Immature natural killer cell (primary cell): ENCODE data around the gene ARFGAP1. TPM values are rescaled to one million over a fixed set of nuclear protein-coding genes. Genes with fewer than 3 reads are reported as not detected.

ENCODE experiments used
- DNase-seq, 3 donors: peaks; one replicate each; pipeline ENCODE4 v3.0.0; 2022; ENCODE audit warnings: mixed read lengths in 1 of 3
- H3K27ac Mint-ChIP-seq, 6 donors: one replicate each; pipeline ENCODE4 v1.8.0; 2020; ENCODE audit warnings: mixed read lengths in 6 of 6, mild to moderate bottlenecking in 5 of 6, inconsistent platforms in 4 of 6, moderate library complexity in 3 of 6
- H3K27me3 Mint-ChIP-seq, 3 donors: one replicate each; pipeline ENCODE4 v1.8.0; 2020 to 2021; ENCODE audit warnings: low read depth in 3 of 3, mild to moderate bottlenecking in 3 of 3, mixed read lengths in 3 of 3, moderate library complexity in 3 of 3, inconsistent platforms in 1 of 3
- H3K36me3 Mint-ChIP-seq, 3 donors: one replicate each; pipeline ENCODE4 v1.8.0; 2020; ENCODE audit warnings: mixed read lengths in 3 of 3, inconsistent platforms in 2 of 3, mild to moderate bottlenecking in 2 of 3
- H3K4me1 Mint-ChIP-seq, 2 donors: one replicate each; pipeline ENCODE4 v1.8.0; 2020; ENCODE audit warnings: inconsistent platforms in 2 of 2, mild to moderate bottlenecking in 2 of 2, mixed read lengths in 2 of 2, moderate library complexity in 1 of 2
- H3K4me3 Mint-ChIP-seq, 5 donors: one replicate each; pipeline ENCODE4 v1.8.0; 2020; ENCODE audit warnings: mild to moderate bottlenecking in 5 of 5, mixed read lengths in 5 of 5, inconsistent platforms in 3 of 5, moderate library complexity in 3 of 5
- H3K9me3 Mint-ChIP-seq, 6 donors: one replicate each; pipeline ENCODE4 v1.8.0; 2020; ENCODE audit warnings: mild to moderate bottlenecking in 6 of 6, mixed read lengths in 6 of 6, inconsistent platforms in 4 of 6, moderate library complexity in 3 of 6
- polyA plus RNA-seq, 3 donors: library from polyadenylated mRNA; unstranded; fragments of 300-500 nt; fragmentation: Illumina TruSeq; gene quantifications; one replicate each; pipeline ENCODE4 v1.2.3, GENCODE V29; 2021

The ARFGAP1 gene
- polyA plus RNA-seq = 10 to 100 TPM in 2 of 3 donors, 1 to 10 TPM in 1; 8.8 to 20.9 (median 16.5) TPM

DNA sequence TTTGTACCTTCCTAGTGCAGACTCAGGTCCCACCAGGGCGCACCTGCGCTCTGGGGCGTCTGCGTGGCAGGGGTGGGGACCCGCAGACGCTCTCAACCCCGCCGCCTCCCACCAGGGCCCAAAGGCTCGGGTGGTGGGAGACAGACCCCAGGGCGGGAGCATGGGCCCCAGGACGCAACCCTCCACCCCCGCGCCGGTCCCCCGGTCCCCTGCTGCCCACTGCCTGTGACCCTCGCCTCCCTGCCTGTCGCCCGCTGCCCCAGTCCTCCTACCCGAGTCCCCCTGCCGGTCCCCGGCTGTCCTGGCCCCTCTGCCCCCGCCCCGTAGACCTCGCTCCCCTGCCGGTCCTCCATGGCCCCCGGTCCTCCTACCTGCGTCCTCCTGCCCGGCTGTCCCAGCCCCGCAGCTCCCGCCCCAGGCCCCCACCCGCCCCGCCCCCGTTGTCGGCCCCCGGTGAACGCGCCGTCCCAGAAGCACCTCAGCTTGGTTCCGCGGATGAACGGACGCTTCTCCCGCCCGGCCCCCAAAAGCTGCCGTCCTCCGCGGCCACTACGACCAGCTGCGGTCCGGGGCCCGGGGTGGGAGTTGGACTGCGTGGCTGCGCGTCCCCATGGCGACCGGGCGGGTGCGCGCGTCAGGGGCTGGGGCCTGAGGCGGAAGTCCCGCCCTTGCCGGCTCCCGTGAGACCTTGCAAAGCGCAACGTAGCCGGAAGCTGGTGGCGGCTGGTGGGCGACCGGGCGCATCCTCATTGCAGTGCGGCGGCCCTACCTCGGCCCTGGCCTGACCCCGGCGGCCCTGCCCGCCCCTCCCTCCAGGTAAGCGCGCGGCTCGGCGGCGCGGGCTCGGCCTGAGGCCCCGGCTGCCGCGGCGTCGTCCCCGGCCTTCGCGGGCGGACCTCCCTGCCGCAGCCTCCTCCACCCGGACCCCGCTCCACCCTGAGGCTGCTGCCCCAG, at the start of gene ARFGAP1:
Gene ARFGAP1, plus strand, starts transcription at position 709 of the 954 bp plus-strand sequence. CDS start 2,768 bp downstream, outside the sequence.
- H3K27me3 Mint-ChIP-seq = peaks cover 2 to 6% (median 2%) of the 10 kb centered on the region in 3 donors
- H3K27ac Mint-ChIP-seq = peak within 1 kb of the TSS; percentile 77 to 92 (median 86)
- H3K4me1 Mint-ChIP-seq = peaks cover 30 to 32% of the 10 kb centered on the region in 2 donors
- H3K36me3 Mint-ChIP-seq = peaks cover 0 to 2% (median 0%) of the 10 kb centered on the region in 3 donors
- H3K9me3 Mint-ChIP-seq = peaks cover 0 to 2% (median 0%) of the 10 kb centered on the region in 6 donors
- peak within 1 kb of the TSS; percentile 81 to 91 (median 89) for H3K4me3 Mint-ChIP-seq
- peak; percentile 86 to 89 (median 88) for DNase-seq

DNA sequence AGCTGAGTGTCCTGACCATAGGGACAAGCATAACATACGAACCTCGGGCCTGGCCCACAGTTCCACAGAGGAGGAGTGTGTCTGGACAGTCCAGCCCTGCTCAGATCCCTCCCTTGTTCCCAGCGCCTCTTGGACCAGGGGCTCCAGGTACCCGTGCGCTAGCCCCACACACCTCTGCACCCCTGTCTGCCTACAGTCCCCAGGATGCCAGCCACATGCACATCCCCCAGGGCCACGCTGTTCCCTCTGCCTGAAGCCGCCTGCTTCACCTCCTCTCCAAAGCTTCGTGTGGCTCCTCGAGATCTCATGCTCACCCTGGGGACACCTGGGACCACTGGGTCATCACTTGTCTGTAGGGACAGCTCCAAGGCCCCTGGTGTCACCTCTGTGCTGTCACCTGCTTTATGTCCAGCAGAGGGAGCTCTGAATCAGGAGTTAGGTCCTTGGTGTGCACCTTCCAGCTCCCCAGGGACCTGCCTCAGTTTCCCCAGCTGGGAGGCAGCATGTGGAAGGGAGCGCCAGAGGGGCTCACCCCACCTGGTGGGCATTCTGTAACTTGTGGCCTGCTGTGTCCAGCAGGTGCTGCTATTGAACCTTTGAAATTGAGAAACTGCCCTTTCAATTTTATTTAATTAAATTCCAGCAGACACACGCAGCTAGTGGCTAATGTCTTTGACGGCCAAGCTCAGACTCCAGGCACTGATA, 49.3 kb upstream of the ARFGAP1 start:
- Mint-ChIP-seq H3K36me3 (no peaks in the 10 kb centered on the region), H3K27me3 (peaks cover 0 to 1% (median 0%) of the 10 kb centered on the region in 3 donors), H3K9me3 (no peaks in the 10 kb centered on the region), H3K4me1 (no peaks in the 10 kb centered on the region), H3K4me3 (no peak overlapping the region), H3K27ac (no peak overlapping the region)
- peak; percentile 15 to 25 (median 24) for DNase-seq

DNA sequence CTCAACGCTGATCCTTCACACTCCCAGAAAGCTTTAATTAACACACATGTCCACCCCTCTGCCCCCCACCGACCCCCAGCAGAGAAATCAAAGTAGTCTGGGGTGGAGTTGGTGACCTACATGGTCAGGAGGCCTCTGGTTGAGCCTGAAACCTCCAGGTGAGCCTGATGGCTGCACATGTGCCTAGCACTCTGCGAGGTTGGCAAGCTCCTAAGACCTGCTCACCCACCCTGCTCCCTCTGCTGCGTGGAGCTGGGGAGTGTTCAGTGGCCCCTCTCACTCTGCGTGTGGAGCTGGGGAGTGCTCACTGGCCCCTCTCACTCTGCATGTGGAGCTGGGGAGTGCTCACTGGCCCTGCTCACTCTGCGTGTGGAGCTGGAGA, 48.8 kb upstream of the ARFGAP1 start:
- no peak for DNase-seq
- Mint-ChIP-seq H3K27ac (no peak overlapping the region), H3K4me3 (no peak overlapping the region), H3K9me3 (no peaks in the 10 kb centered on the region), H3K27me3 (peaks cover 0 to 1% (median 0%) of the 10 kb centered on the region in 3 donors), H3K36me3 (no peaks in the 10 kb centered on the region), H3K4me1 (no peaks in the 10 kb centered on the region)

DNA sequence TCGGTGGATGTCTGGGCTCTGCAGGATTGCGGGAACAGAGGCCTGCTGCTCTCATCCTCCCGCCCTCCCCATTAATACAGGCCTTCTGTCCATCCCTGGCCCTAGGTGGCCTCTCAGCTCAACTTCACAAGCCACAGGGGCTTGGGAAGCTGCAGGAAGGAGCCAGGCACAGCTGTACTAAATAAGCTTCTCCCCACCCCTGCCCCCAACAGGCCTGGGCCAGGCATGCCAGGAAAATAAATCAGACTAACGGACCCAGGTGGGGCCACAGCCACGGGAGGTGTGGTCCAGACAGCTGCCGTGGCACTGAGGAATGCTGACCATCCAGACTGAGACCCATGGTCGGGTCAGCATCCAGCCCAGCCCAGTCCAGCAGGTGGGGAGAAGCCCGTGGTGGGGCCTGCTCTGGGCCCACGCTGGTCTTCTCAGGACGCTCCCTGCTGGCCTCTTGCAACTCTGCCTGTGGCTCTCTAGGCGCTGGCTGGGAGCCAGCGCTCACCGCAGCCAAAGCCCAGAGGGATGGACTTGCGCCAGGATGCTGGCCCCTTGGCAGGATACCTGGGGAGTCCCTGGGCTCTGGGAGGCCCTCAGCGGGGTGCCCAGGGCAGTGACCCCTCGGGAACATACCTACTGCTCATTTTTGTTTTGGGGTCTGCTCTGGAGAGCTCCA, 48.1 kb upstream of the ARFGAP1 start:
- H3K4me3 Mint-ChIP-seq = no peak overlapping the region
- peaks cover 0 to 1% (median 0%) of the 10 kb centered on the region in 3 donors for H3K27me3 Mint-ChIP-seq
- H3K9me3 Mint-ChIP-seq = no peaks in the 10 kb centered on the region
- no peaks in the 10 kb centered on the region for H3K4me1 Mint-ChIP-seq
- H3K36me3 Mint-ChIP-seq = no peaks in the 10 kb centered on the region
- no peak overlapping the region for H3K27ac Mint-ChIP-seq
- DNase-seq = no peak

DNA sequence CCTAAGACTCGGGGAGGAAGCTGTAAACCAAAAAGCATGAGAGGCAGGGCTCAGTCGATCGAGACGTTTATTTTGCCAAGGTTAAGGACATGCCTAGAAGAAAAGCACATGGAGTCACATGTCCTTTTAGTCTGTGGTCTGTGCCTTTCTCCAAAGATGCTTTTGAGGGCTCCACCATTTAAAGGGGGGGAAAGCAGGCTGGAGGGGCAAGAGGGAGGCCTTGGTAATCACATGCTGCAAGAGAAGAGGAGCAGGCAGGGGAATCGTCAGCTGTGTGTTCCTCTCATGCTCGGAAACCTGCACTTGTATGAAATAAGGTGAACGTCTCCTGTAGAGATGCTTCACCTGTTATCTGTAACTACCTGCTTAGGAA, 47.5 kb upstream of the ARFGAP1 start:
- DNase-seq = no peak
- Mint-ChIP-seq H3K4me1 (no peaks in the 10 kb centered on the region), H3K9me3 (no peaks in the 10 kb centered on the region), H3K4me3 (no peak overlapping the region), H3K27me3 (peaks cover 0 to 2% (median under 1%) of the 10 kb centered on the region in 3 donors), H3K36me3 (no peaks in the 10 kb centered on the region), H3K27ac (no peak overlapping the region)

DNA sequence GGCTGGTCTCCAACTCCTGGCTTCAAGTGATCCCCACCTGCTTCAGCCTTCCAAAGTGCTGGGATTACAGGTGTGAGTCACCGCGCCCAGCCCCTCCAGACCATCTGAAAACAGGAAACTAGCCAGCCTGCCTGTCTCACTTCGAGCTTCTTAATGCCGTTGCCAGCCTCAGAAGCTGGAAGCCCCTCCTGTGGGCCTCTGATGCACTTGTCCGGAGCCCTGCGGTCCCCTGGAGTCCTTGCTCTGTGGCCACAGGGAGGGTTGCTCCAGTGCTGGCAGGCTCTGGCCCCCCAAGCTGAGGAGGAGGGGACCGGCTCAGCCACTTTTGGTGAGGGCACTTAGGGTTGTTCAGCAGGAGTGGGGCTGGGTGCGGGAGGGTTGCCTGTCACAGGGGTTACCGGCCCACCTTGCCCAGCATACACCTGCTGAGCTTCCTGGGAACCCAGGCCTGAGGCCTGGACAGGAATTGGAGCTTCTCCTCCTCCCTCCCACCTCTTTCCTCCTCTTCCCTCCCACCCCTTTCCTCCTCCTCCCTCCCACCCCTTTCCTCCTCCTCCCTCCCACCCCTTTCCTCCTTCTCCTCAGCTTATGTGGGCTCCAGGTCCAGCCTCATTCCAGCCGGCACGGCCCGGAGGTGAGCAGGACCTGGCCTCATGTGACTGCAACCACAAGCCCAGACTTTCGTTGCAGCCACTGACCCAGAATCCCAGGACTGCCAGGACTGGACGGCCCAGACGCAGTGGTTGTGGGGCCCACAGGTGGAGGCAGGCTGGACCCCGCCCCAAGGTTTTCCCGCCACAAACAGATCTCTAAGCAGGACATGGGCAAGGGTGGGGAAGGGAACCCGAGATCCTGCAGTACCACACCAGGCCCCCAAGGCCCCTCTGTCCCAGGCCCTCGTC, 46.3 kb upstream of the ARFGAP1 start:
- Mint-ChIP-seq H3K27ac (no peak overlapping the region), H3K36me3 (no peaks in the 10 kb centered on the region), H3K4me3 (no peak overlapping the region), H3K27me3 (peaks cover 5 to 9% (median 7%) of the 10 kb centered on the region in 3 donors), H3K4me1 (no peaks in the 10 kb centered on the region), H3K9me3 (no peaks in the 10 kb centered on the region)
- no peak for DNase-seq

DNA sequence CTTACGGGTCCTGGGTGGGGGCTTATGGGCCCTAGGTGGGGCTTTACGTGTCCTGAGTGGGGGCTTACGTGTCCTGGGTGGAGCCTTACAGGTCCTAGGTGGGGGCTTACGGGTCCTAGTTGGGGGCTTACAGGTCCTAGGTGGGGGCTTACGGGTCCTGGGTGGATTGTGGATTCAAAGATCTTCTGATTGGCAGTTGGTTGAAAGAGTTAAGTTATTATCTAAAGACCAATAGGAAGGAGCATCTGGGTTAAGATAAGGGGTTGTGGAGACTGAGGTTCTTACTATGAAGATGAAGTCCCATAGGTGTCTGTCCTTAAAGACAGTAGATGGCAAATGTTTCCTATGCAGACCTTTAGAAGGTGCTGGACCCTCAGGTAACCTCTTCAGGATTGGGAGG, 45.4 kb upstream of the ARFGAP1 start:
- DNase-seq = no peak
- H3K9me3 Mint-ChIP-seq = no peaks in the 10 kb centered on the region
- H3K4me1 Mint-ChIP-seq = no peaks in the 10 kb centered on the region
- H3K27me3 Mint-ChIP-seq = peaks cover 5 to 13% (median 11%) of the 10 kb centered on the region in 3 donors
- no peaks in the 10 kb centered on the region for H3K36me3 Mint-ChIP-seq
- H3K4me3 Mint-ChIP-seq = no peak overlapping the region
- no peak overlapping the region for H3K27ac Mint-ChIP-seq

DNA sequence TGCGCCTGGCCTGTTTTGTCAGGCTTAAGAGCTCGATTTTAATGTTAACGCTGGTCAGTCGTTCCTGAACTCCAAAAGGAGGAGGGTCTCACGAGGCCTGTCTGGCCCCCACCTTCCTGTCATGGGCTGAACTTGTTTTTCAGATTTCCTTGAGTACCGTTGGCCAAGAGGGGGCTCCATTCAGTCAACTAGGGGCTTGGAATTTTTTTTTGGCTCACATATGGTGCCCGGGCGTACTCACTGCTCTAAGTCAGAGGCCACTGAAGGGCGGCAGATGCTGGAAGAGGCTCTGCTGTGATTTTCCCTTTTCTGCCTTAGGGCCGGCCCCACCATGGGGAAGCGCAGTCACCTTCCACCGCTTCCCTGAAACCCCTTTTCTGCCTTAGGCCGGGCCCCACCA, 43.8 kb upstream of the ARFGAP1 start:
- DNase-seq = no peak
- no peaks in the 10 kb centered on the region for H3K4me1 Mint-ChIP-seq
- H3K27me3 Mint-ChIP-seq = peaks cover 5 to 13% (median 11%) of the 10 kb centered on the region in 3 donors
- H3K4me3 Mint-ChIP-seq = no peak overlapping the region
- no peaks in the 10 kb centered on the region for H3K36me3 Mint-ChIP-seq
- no peaks in the 10 kb centered on the region for H3K9me3 Mint-ChIP-seq
- no peak overlapping the region for H3K27ac Mint-ChIP-seq

DNA sequence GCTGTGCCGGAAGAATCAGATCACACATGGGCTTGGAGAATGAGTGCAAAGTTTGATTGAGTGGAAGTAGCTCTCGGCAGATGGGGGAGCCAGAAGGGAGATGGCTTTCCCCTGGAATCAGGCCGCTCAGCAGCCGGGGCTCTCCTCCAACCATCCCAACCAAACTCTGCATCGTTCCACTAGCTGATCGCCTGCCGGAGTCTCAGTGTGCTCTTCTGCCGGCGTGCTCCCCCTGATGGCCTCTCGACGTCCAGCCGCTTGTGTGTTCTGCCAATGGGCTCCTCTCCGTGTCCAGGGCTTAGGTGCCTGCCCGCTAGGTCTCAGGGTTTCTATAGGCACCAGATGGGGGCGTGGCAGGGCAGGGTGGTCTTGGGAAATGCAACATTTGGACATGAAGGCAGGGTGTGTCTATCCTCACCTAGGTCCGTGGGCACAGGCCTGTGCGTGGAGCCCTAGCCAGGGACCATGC, 41.8 kb upstream of the ARFGAP1 start:
- no peaks in the 10 kb centered on the region for H3K9me3 Mint-ChIP-seq
- H3K4me1 Mint-ChIP-seq = no peaks in the 10 kb centered on the region
- H3K27me3 Mint-ChIP-seq = peaks cover 5 to 13% (median 11%) of the 10 kb centered on the region in 3 donors
- no peak overlapping the region for H3K4me3 Mint-ChIP-seq
- no peak for DNase-seq
- H3K36me3 Mint-ChIP-seq = no peaks in the 10 kb centered on the region
- no peak overlapping the region for H3K27ac Mint-ChIP-seq

DNA sequence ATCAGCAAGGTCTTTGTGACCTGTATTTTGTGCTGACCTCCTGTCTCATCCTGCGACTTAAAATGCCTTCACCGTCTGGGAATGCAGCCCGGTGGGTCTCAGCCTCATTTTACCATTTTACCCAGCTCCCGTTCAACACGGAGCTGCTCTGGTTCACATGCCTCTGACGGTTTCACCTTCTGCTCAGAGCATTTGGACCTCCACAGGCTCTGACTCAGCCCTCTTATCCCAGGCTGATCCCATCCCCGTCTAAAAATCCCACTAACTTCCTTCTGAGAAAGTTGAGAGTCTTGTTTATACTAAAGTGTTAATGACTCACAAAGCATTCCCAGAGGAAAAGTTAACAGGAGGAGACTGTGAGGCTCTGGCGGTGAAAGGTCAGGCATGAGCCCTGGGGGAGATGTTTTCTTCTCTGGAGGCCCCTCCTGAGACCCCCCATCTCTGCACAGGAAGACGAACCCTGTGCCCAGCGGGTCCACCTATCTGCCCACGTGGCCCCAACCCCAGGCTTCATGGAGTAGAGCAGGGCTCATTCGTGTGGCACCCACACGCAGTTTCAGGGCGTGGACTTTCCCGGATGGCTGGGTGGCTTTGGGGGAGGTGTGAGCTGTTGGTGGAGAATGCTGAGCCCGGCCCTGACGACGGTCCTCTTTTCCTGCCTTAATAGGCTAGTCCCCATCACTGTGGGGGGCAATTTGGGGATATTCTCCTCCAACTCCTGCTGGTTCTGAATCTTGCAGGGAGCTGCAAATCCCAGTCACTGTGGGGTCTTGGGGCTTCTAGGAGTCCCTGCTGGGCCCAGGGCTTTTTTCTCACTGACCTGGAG, 40.2 kb upstream of the ARFGAP1 start:
- H3K9me3 Mint-ChIP-seq = no peaks in the 10 kb centered on the region
- DNase-seq = no peak
- no peak overlapping the region for H3K27ac Mint-ChIP-seq

DNA sequence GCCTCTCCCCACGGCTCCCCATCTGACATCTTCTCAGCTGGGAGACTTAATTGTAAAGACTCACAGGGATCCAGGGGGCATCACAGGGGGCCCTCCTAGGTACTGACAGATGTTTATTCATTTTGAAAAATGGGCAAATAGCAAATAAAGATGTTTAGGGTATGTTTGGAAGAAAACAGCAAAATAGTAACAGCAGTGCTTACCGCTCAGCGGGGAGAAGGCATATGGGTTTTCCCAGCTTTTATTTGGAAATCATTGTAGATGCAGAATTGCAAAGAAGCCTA, 39.6 kb upstream of the ARFGAP1 start:
- Mint-ChIP-seq H3K4me1 (no peaks in the 10 kb centered on the region), H3K27ac (no peak overlapping the region), H3K27me3 (peaks cover 5 to 13% (median 11%) of the 10 kb centered on the region in 3 donors), H3K36me3 (no peaks in the 10 kb centered on the region), H3K4me3 (no peak overlapping the region), H3K9me3 (no peaks in the 10 kb centered on the region)
- DNase-seq = no peak

More for the DNA sequence above, 40.2 kb upstream of the ARFGAP1 start:
- Mint-ChIP-seq H3K4me1 (no peaks in the 10 kb centered on the region), H3K4me3 (no peak overlapping the region), H3K27me3 (peaks cover 5 to 13% (median 11%) of the 10 kb centered on the region in 3 donors), H3K36me3 (no peaks in the 10 kb centered on the region)

DNA sequence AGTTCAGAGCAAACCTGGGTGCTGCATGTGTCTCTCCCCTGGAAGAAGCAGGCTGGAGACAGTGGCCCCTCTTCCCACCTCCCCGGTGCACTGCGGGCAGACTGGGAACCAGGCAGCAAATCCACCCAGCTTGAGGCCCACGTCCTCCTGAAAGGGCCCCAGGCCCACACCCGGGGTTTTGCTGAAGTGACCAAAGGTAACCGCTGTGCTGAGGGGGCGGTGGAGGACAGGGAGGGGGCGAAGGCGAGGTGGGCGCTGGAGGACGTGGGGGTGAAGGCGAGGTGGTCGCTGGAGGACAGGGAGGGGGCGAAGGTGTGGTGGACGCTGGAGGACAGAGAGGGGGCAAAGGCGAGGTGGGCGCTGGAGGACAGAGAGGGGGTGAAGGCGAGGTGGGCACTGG, 38.7 kb upstream of the ARFGAP1 start:
- H3K4me3 Mint-ChIP-seq = no peak overlapping the region

More for the DNA sequence above, 38.7 kb upstream of the ARFGAP1 start:
- Mint-ChIP-seq H3K27ac (no peak overlapping the region), H3K4me1 (no peaks in the 10 kb centered on the region), H3K27me3 (peaks cover 5 to 13% (median 11%) of the 10 kb centered on the region in 3 donors), H3K9me3 (no peaks in the 10 kb centered on the region), H3K36me3 (no peaks in the 10 kb centered on the region)
- DNase-seq = no peak
